ENCODE results near the gene HOXA13. TPM values are rescaled to one million over a fixed set of nuclear protein-coding genes. Genes with fewer than 3 reads are reported as not detected.

HOXA13 gene
- total RNA-seq, 1 experiment from 2014 or later = 1.2 TPM

DNA sequence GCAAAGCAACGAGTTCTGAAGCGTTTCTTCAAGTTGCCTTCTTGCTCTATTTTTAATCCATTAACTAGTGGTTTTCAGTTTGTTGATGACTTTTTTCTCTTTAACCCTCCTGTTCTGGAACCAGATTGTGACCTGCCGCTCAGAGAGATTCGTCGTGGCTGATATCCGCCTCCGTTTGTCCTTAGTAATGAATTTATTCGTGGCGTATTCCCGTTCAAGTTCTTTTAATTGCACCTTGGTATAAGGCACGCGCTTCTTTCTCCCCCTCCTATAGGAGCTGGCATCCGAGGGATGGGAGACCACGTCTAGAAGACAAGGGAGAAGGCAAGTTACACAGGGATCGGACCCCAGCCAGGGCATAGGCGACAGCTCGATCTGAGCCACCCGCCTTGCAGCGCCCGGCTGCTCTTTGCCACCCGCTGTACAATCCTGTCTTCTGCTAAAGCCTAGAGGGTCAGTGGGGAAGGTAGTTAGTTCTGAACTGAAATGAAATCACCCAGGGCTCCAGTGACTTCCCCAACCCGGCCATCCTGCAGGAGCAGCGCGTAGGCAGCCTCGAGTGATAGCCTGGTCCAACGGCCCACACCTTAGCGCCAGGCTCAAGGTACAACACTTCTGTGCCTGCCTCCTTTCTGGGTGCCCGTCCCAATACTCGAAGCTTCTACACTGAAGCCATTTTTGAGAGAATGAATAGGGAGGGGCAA lies 1.6 kb downstream of the HOXA13 start:
- DNase-seq (ENCODE audit: low read depth) = no peak
- in situ Hi-C loops (cut with HindIII; ENCODE audit: low pct_unique_long_range_greater_than_20kb, low sequenced_read_pairs) = no loop called here

DNA sequence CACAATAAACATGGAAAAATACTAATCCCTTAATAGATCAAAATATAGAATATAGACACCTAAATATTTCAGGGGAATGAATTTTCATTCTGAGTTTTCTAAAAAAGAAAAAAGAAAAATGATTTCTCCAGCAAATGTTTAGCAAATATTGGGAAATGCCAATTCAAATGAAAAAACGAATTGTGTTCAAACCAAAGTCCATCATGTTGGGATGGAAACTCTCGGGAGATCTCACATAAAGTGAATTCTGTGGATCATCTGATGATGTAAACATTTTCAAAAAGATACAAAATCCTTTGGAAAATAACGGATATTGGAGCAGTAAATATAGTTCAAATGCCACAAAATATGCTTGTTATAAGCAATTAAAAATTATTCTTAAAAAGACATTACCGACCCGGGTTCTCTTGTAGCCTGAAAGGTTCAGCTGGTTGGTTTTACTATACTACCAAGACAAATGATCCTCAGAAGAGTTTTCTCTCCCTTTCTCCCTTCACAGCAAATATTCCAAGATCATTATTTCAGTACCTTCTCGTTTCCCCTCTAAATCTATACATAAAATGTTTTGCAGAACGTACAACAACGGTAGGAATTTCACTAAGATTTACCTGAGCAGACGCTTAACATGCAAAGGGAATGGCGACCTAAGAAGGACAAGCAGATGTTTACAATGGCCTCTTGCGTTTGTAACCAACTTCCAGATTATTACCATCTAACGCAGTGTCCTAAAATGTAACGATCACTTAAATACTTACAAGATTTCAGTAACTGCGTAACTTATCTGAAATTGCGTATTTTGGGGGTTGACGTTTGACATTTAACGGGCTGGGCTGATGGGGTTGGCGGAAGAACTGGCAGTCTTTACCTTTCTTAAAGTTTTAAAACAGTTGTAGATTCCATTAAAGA lies 2.5 kb downstream of the HOXA13 start:
- DNase-seq (ENCODE audit: low read depth) = no peak
- in situ Hi-C loops (cut with HindIII; ENCODE audit: low pct_unique_long_range_greater_than_20kb, low sequenced_read_pairs) = no loop called here

DNA sequence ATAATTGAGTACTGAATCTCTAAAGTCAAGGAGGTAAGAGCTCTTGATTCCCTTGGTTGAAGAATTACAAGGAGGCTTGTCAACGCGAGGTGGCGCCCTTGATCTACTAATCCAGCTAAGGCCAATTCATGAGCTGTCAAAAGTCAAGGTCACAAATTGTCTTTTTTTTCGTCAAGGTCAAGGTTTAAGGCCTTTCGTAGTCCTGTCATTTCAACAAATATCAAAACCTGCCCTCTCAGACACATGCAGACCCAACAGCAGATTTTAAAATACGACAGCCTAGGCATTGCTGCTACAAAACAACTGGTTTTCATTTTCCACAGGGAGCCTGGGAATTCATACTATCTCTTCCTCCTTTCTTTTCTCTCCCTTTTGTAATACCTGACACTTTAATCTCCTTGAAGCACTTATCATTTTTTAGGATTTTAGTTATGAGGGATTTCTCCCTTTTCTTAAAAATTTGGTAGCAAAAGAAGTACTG lies 3.6 kb downstream of the HOXA13 start:
- peak; percentile 42 for DNase-seq (ENCODE audit: low read depth)
- in situ Hi-C loops (cut with HindIII; ENCODE audit: low pct_unique_long_range_greater_than_20kb, low sequenced_read_pairs) = no loop called here

DNA sequence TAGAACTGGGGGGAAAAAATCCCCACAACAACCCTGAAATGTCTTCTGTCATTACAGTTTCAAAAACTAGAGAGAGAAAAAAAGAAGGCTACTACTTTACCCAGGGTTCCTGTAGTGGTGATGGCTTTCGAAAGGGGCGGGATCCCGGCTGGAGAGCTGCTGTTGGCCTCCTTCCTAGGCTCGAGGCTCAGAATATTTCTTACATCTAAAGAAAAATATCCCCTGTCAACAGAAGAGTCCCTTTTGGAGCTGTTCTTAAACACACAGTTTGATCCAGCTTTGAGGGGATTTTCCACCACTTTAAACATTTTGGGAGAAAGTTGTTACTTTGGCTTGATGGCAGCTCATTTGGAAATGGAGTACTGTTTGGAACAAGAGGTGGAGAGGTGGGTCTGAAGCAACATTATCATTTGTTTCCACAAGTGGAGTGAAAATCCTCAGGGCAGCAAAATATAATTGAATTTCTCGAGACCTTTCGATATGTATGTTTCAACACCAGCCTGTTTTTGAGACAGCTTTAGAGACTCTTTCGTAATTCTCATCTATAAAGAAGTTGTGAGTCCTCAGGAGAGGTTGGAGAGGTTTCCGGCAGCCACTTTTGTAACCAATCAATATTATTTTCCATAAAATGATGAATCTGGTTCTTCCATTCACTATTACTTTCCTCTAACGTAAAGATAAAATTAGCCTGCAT lies 5.1 kb downstream of the HOXA13 start:
- no peak for DNase-seq (ENCODE audit: low read depth)
- in situ Hi-C loops (cut with HindIII; ENCODE audit: low pct_unique_long_range_greater_than_20kb, low sequenced_read_pairs) = no loop called here

DNA sequence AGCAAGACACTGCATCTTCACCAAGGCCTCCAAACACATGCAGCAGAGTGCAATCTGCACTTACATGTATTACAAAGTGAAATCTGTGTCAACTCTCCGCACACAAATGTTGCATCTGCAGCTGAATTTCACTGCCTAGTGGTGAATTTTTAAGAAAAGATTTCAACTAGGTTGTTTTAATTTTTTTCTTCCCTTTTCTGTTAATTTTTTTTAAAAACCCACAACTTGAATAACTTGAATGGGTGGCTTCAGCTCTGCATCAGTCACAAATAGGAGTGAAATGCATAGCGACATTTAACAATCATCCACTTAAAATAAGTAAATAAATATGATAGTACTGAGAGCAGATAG lies 5.9 kb downstream of the HOXA13 start:
- in situ Hi-C loops (cut with HindIII; ENCODE audit: low pct_unique_long_range_greater_than_20kb, low sequenced_read_pairs) = no loop called here
- DNase-seq (ENCODE audit: low read depth) = no peak

DNA sequence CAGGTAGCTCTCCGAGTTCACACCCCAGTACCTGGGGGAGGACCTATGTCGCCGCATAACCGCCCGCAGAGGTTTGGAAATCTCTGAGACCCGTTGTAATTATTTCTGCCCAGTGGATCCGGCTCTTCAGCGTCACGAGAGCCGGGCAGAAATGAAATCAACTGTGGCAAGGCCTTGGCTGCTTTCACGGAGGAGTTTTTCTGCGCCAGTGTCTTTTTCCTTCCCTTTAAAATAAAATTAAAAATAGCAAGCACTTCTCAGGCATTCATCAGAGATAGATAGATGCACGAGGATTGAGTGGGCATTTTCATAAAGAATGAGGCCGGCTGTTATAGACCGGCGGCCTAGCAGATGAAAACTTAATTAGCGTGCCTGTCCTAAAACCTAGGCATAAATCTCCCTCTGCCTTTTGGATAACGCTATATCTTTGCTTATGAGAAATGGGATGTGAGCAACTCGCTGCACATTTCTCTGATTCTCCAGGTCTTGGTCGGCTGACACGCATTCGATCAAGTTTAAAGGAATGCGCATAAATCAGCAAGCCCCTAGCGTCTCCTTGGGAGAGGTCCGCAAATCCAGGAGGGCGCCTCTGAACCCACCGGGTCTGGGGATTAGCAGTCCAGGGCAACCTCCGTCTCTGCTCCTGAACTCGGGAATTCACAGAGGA lies 6.4 kb downstream of the HOXA13 start:
- in situ Hi-C loops (cut with HindIII; ENCODE audit: low pct_unique_long_range_greater_than_20kb, low sequenced_read_pairs) = no loop called here
- no peak for DNase-seq (ENCODE audit: low read depth)

DNA sequence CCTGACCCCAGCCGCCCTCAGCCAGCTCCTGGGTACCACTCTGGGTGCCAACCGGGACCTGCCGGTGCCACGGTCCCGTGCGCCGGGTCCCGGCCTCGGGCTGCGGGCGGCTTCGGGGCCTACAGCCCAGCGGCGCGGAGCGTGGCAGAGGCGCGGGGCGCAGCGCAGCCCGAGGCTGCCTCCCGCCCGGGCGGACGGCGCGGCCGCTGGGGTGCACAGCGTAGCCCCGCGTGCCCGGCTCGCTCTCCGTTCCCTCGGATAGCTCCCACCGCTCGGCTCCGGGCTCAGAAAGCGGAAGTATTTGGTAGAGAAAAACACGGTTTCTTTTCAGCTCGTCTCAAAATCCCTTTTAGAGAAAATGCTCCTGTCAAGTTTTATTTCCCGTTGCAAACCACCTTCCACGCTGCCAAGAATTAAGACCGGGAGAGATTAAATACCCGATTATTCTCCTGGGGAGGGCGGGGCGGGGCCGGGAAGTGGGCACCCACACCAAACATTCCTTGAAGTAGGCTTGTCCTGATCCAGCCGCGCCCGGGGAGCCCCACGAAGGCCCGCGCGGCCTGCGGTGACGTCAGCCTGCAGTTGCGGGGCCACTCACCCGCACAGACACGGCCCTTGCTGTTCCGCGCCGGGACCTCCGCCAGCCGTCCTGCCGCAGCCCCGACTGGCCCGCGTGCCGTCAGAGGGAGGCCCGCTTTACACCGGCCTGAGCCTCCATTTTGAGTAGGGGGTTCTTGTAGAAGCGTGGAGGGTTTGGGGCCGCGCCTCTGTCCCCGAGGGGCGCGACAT lies 7.2 kb downstream of the HOXA13 start:
- in situ Hi-C loops (cut with HindIII; ENCODE audit: low pct_unique_long_range_greater_than_20kb, low sequenced_read_pairs) = no loop called here
- DNase-seq (ENCODE audit: low read depth) = no peak

DNA sequence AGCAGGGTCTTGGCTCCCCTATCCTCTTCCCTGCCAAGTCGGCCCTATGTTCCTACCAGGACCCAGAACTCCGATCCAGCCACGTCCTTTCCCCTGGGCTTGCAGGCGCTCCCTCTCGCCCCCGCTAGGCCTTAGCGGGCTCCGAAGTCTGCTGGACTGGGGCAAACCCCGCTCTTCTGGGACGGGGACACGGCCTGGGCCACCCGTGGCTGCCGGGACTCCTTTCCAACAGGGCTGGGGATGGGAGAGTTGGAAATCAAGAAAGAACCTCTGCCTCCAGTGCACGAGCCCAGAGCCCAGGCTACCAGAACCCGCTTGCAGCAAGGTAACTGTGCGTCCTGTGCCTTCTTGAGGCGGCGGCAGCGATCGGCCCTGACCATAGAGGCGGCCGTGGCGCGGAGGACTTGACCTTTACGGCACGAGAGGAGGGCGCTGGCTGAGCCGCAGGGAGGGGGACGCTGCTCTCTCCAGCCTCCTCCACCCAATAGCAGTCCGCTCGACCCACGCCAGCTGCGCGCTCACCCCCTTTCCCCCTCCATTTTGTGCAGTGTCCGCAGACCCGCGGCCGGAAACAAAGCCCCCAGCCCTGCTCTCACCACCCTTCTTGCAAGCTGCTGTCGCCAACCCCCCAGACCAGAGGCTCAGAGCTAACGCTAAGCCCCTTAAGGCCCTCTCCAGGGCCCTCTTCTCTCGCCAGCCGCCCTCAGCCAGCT lies 7.9 kb downstream of the HOXA13 start:
- in situ Hi-C loops (cut with HindIII; ENCODE audit: low pct_unique_long_range_greater_than_20kb, low sequenced_read_pairs) = no loop called here
- DNase-seq (ENCODE audit: low read depth) = no peak

DNA sequence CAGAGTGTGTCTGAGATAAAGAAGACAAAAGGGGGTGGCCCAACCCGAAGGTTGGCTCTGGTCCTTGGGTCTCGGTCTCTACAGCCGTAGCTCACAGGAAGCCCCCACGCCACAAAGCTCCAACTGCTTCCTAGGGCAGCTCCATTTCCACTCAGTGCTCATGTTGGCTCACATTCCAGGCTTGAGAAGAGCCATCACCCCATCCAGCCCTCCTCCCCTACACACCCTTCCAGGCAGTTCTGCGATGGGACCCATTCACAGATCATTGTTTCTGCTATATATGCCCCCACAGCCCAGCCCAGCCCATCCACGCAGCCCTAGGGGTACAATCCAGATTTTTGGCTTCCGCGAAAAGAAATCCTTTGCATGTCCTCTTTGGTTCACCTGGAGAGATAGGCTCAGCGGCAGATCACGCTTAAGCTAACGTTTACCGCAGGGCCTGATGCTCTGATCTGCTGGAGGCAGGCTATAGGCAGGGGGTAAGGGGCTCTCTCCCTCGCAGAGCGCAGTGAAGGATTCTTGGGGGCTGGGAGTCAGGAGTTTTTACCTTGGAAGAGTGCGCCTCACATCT lies 8.6 kb downstream of the HOXA13 start:
- in situ Hi-C loops (cut with HindIII; ENCODE audit: low pct_unique_long_range_greater_than_20kb, low sequenced_read_pairs) = no loop called here
- DNase-seq (ENCODE audit: low read depth) = no peak

DNA sequence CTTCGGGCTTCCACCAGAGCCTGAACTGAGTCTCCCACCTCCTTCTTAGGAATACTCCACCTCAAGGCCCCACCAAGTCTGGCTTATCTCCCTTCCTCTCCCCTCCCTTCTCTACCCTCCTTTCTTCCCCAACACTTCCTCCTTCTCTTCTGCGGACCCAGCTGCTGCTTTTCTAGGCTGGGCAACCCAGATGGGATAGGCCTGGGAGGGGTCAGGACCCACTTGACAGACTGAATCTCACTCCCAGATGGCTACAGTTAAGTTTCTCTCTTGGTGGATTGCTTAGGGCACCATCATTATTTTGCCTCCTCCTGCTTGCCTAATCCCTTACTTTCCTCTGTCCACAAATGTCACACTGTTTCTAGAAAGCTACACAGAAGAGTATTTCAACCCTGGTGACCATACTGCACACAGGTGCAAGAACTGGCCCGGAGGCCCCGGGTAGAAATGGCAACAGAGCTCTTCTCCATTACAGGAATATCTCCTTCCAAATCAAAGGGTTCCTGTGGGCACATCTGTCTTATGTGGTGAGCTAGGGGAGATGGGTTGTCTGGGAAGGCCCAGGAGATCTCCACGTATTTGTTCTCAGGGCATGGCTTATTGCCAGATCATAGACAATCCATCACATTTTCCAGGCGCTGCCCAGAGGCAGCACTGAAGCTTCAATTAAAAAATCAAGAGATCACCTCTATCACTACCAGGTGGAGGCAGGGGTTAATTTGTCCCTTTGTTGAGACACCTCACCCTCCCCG lies 9.7 kb downstream of the HOXA13 start:
- in situ Hi-C loops (cut with HindIII; ENCODE audit: low pct_unique_long_range_greater_than_20kb, low sequenced_read_pairs) = no loop called here
- no peak for DNase-seq (ENCODE audit: low read depth)

DNA sequence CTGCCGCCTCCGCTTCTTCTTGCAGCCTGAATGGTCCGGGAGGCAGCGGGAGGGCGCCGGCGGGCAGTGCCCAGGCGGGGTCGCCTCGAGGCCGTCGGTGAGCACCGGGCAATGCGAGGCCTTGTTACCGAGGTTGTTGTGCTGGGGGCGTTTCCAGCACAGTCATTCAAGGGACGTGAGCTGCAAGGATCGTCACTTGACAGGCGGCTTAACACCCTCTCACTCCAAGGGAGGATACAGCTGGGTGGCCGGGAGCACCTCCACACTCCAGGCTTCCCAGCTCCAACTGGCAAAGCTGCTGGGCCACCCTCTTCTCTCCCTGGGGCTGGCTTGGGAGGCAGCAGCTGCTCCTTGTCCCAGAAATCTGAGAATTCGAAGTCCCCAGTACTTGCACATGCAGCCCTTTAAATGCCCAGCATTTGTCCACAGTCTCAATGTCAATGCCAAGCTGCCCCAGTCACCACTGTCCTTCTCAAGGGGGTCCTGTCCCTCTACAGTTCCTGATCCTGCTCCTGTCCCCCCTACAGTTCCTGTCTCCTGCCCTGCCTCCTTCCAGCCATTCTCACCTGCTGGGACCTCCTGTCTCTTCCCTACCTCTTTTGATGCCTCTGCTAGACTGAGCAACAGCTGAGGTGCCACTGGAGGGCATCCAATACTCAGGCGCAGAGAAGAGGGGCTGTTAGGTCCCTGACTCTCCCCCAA lies 10.4 kb downstream of the HOXA13 start:
- no peak for DNase-seq (ENCODE audit: low read depth)
- in situ Hi-C loops (cut with HindIII; ENCODE audit: low pct_unique_long_range_greater_than_20kb, low sequenced_read_pairs) = no loop called here

DNA sequence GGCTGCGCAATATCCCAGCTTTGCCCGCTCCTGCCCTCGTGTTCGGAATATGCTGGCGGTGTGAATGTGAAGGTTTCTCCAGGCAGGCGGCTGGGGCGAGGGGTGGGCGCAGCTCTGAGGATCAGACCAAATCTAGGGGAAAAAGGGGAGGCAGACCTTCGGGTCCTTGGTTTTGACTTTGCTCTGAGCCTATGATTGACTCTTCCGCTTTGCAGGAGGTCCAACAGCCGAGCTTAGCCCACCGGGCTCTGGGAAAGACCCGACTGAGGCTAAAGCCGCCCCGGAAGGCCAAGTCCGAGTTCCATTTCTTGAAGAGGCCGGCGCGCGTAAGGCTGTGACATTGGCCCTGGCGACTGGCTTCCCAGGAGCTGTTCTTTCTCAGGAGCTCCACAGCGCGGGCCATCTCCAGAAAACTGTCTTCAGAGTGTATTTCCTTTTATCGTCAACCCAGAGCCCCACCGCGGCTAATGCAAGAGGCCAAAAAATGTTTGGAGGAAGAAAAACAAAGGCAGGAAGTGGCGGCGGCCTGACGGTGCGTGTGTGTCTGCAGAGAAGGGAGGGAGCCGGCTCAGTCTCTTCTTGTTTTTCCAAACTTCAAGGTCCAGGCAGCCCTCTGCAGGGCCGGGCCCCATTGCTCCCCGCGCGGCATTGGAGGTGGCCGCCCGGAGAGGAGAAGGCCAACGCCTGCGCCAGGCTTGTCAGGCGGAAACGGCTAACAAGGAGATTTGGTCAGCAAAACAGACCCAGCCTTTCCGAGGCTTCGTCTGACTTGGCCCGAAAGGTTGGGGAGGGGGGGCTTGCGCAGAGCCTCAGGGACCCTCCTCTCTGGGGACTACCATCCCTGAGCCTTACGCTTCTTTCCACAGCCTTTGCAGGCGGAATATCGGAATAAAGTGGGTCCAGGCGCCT lies 11.3 kb downstream of the HOXA13 start:
- DNase-seq (ENCODE audit: low read depth) = no peak
- in situ Hi-C loops (cut with HindIII; ENCODE audit: low pct_unique_long_range_greater_than_20kb, low sequenced_read_pairs) = no loop called here

DNA sequence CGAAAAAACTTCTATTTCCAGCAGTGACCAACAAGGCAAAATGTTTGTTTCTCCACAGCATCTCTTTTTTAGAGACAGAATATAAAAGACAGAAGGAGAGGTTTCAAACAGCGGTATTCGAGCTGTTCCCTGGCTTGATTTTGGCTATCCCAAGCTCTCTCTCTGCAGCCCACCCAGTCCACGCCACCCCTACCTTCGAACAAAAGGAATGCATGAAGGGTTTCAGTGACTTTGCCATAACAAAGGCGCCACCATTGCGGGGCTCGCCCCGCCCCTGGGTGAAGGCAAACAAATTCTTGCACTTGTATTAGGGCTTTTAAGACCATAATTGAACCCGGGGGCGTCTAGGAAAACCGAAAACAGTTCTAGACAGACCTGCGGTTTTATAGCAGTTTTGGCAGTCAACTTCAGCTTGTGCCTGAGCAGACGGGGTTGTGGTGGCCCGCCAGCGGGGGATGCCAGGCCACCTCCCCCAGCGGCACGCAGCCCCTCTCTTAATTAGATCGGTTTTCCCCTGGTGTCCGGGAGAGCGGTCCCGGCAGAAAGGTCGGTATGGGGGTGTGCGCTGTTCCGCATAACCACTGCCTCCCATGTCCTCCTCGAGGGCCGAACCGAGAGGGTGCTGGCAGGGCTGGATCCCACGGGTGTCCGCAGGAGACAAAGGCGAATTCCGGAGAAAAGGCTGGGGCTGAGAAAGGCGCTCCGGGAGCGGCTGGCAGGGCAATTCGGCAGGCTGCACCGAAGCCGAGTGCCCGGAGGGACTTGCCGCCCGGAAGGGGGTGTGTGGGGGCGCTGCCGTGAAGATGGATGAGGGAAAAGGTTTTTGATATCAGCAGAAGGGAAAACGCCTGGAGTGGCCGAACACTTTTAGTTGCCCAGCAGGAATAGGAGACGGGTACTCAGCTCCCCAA lies 12.2 kb downstream of the HOXA13 start:
- in situ Hi-C loops (cut with HindIII; ENCODE audit: low pct_unique_long_range_greater_than_20kb, low sequenced_read_pairs) = no loop called here
- no peak for DNase-seq (ENCODE audit: low read depth)
